Fibroblast of villous mesenchyme (primary cell): ENCODE data around the gene LAP3. TPM values are rescaled to one million over a fixed set of nuclear protein-coding genes. Genes with fewer than 3 reads are reported as not detected.
"Not testable (repeated sequence)": the region's sequence is repeated elsewhere in the genome, so short reads cannot be mapped to it uniquely, and the experiment has no call there.

Experiments used
- DNase-seq: peaks from one replicate; pipeline ENCODE4 v3.0.0-alpha.2; 2010; ENCODE audit warnings: low read depth
- H3K4me3 ChIP-seq: 2 replicates; pipeline ENCODE4 v1.5.1; 2011; ENCODE audit warnings: low read depth, mild to moderate bottlenecking, low read length
- total RNA-seq: library from RNA; depleted of rRNA; stranded (reverse); fragments of >200 nt; gene quantifications from 2 replicates; pipeline ENCODE4 v1.2.3, GENCODE V29; 2012
- TF ChIP-seq, protein P1 (sequence below): IDR thresholded peaks from 2 replicates; pipeline ENCODE4 v1.5.1; 2012; ENCODE audit warnings: low read depth, mild to moderate bottlenecking, low read length; ENCODE audit not compliant: insufficient read depth

Gene LAP3
- total RNA-seq, 1 donor = 94.6 TPM

DNA sequence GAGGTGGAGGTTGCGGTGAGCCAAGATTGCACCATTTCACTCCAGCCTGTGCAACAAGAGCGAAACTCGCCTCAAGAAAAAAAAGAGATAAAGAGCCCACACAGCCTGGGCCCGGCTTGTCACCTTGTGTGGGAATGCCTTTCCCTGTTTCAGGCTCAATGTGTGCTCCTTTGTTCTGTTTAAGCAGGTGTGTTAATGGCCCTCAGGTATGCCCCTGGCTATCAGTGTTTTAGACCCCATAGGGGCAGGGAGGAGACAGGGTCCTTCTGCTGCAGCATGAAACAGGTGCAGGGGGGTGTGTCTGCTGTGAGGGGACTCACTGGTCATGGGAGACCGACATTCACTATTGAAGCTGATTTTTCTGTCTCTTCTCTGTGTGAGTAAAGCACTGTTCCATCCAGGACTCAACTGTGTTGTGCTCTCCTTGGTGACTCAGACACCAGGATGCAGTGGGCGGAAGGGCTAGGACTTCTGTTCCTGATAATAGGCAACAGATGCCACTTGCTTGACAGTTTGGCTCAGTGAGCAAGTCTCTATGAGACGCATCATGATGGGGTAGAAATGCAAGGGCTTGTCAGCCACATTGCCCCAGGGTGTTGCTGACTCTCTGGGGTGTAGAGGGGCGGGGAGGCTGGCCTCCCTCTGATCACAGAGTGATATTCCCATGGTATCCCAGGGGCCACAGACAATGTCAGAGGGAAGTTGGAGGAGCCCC lies 15.6 kb upstream of the LAP3 start:
- no peak for DNase-seq
- no peak overlapping the region for H3K4me3 ChIP-seq
- TF ChIP-seq, protein P1, sequence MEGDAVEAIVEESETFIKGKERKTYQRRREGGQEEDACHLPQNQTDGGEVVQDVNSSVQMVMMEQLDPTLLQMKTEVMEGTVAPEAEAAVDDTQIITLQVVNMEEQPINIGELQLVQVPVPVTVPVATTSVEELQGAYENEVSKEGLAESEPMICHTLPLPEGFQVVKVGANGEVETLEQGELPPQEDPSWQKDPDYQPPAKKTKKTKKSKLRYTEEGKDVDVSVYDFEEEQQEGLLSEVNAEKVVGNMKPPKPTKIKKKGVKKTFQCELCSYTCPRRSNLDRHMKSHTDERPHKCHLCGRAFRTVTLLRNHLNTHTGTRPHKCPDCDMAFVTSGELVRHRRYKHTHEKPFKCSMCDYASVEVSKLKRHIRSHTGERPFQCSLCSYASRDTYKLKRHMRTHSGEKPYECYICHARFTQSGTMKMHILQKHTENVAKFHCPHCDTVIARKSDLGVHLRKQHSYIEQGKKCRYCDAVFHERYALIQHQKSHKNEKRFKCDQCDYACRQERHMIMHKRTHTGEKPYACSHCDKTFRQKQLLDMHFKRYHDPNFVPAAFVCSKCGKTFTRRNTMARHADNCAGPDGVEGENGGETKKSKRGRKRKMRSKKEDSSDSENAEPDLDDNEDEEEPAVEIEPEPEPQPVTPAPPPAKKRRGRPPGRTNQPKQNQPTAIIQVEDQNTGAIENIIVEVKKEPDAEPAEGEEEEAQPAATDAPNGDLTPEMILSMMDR = no peak

DNA sequence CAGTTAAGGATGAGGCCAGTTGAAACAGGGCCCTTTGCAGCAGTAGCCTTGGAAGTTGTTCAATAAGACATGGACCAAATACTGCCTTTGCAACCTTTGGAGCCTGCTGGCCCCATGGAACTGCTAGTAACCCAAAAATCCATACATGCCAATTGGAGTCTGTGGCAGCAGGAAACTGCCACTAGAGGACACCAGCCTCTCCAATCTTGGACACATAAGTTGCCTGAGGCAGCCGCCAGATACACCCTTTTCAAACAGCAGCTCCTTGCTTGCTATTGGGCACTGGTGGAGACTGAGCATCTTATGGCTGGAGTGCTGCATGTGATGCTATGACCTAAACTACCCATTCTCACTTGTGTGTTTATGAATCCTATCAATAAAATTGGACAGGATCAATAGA lies 14.8 kb upstream of the LAP3 start:
- DNase-seq = no peak
- TF ChIP-seq, protein P1 = no peak
- H3K4me3 ChIP-seq = no peak overlapping the region

DNA sequence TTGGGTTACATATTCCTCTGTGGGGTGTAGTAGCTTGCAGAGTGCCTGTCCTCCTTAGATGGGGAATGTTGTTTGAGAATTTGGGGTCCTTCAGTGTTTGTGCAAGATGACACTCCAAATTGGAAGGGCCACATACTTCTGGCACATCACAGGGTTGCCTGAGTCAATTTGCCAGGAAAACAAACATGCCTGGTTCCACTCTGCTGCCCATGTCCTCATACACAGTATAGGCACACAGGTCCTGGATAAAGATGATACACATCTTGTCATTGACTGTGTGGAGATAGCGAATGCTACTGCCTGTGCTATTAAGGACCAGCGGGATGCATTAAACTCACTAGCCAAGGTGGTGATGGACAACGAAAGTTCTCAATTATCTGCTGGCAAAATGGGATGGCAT lies 11.2 kb upstream of the LAP3 start:
- TF ChIP-seq, protein P1 = no peak
- DNase-seq = no peak
- H3K4me3 ChIP-seq = no peak overlapping the region

DNA sequence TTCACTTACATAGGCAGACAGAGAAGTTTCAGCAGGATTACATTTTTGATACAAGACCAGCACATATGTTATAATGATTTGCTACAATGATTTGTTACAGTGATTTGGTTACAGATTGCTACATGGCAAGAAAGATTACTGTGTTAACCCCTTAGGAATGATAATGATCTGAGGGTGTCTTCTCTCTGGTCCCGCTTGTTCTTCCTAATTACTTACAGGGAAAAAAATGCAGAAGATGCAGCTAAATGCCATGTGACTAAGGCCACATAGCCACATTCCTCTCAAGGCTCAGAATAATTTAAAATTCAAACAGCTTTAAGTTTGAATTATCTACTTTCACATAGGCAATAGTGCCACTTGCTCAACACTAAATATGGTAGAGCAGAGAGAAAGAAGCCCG lies 9.7 kb upstream of the LAP3 start:
- no peak overlapping the region for H3K4me3 ChIP-seq
- TF ChIP-seq, protein P1 = no peak
- DNase-seq = no peak

DNA sequence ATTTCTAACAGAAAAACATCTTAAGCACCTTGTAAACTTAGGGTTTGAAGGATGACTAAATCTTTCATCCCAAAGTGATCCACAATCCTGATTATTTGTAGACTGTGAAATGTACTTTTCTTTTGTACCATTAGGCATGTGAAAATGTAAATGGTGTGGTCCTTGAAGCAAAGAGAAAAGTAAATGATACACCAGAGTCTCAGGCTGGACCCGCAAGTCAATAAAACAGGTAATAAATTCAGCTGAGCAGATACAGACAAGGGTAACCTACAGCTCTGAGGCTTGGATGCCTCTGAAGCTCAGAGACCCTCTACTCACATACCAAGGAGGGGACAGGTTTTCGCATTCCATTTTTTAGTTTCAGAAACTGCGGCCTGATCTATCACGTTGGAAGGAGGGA lies 2.8 kb upstream of the LAP3 start:
- TF ChIP-seq, protein P1 = no peak
- no peak overlapping the region for H3K4me3 ChIP-seq
- DNase-seq = no peak

DNA sequence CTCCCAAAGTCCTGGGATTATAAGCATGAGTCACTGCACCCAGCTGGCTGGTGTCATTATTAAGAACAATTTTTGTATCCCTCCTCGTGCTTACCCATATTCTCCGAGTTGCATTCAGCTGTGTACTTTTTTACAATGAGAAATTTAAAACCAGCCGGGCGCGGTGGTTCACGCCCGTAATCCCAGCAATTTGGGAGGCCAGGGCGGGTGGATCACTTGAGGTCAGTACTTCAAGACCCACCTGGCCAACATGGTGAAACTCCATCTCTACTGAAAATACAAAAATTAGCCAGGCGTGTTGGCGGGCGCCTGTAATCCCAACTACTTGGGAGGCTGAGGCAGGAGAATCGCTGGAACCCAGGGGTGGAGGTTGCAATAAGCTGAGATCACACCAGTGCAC lies 1.8 kb upstream of the LAP3 start:
- not testable (repeated sequence) for H3K4me3 ChIP-seq, DNase-seq

- H3K4me3 ChIP-seq = peak overlapping the region; percentile 85
- DNase-seq = peak; percentile 61
- TF ChIP-seq, protein P1 = no peak
These were observed 875 bp downstream of the LAP3 start for GRCh38 chr4:17577665-17578481.
